Endothelial cell of umbilical vein (primary cell): ENCODE results near the gene HCLS1. TPM values are rescaled to one million over a fixed set of nuclear protein-coding genes. Genes with fewer than 3 reads are reported as not detected.

Experiments used
- BruUV-seq: library from RNA; stranded (reverse); fragments of 400-500 nt; replicated peaks from 2 replicates; lab custom pipeline; 2021; lab: Mats Ljungman, UMichigan
- CTCF ChIA-PET: fragments of 300-600, 350-600 bp; sonication (Branson Sonifier 250); formaldehyde crosslinking; loops from one replicate; lab custom pipeline; 2021; ENCODE audit warnings: antibody characterized with exemption, inconsistent platforms; lab: Charles Lee
- POLR2A ChIA-PET: fragments of 300-600, 350-600 bp; sonication (Branson Sonifier 250); formaldehyde crosslinking; loops from one replicate; lab custom pipeline; 2021; ENCODE audit warnings: antibody characterized with exemption, inconsistent platforms; lab: Charles Lee
- DNase-seq: peaks from one replicate; pipeline ENCODE4 v3.0.0-alpha.2; 2011; ENCODE audit warnings: low read depth, low spot score
- FAIRE-seq: peaks from 2 replicates; lab custom pipeline; 2011; peaks lifted over from hg19 to GRCh38; lab: Jason Lieb, UNC
- H2AFZ ChIP-seq: 2 replicates; pipeline ENCODE4 v1.6.0; 2012; ENCODE audit warnings: low read depth, low read length, control low read depth, inconsistent platforms
- H3K27ac ChIP-seq: 2 replicates; pipeline ENCODE4 v1.5.1; 2011; ENCODE audit warnings: low read depth, mild to moderate bottlenecking, control low read depth, low read length, moderate library complexity; ENCODE audit not compliant: insufficient read depth
- H3K27me3 ChIP-seq, 2 experiments: 2 replicates each; pipeline versions ENCODE4 v1.6.0 to v1.6.1; 2011; ENCODE audit warnings: low read length in 2 of 2, mixed read lengths in 1 of 2; ENCODE audit not compliant: control insufficient read depth in 2 of 2, insufficient read depth in 2 of 2
- H3K36me3 ChIP-seq, 2 experiments: 2 replicates in 1 of 2; 3 replicates in 1 of 2; pipeline ENCODE4 v1.5.1; 2011; ENCODE audit warnings: low read length in 2 of 2, mild to moderate bottlenecking in 1 of 2, moderate library complexity in 1 of 2; ENCODE audit not compliant: control insufficient read depth in 2 of 2, insufficient read depth in 2 of 2; ENCODE audit errors: extremely low read depth in 1 of 2
- H3K4me1 ChIP-seq: 3 replicates; pipeline ENCODE4 v1.5.1; 2011; ENCODE audit warnings: mild to moderate bottlenecking, low read length; ENCODE audit not compliant: control insufficient read depth, insufficient read depth; ENCODE audit errors: extremely low read depth
- H3K4me2 ChIP-seq: 2 replicates; pipeline ENCODE4 v1.6.1; 2011; ENCODE audit warnings: low read length, control low read depth, mixed read lengths; ENCODE audit not compliant: insufficient read depth
- H3K4me3 ChIP-seq, 3 experiments: fragments of 200-600 bp in 1 of 3; sonication (generic), shearing (Covaris generic) in 1 of 3; replicated peaks in 1 of 3; 2 replicates each; pipeline ENCODE4 v1.5.1; 2011 to 2016; ENCODE audit warnings: control low read depth in 3 of 3, low read length in 3 of 3, mild to moderate bottlenecking in 2 of 3, inconsistent platforms in 1 of 3, low read depth in 1 of 3, moderate library complexity in 1 of 3; ENCODE audit not compliant: insufficient read depth in 1 of 3
- H3K79me2 ChIP-seq: 2 replicates; pipeline ENCODE4 v1.6.0; 2012; ENCODE audit warnings: low read length, inconsistent platforms; ENCODE audit not compliant: control insufficient read depth, insufficient read depth
- H3K9ac ChIP-seq: replicated peaks from 2 replicates; pipeline ENCODE3; 2011; ENCODE audit warnings: low read length, control low read depth; ENCODE audit not compliant: insufficient read depth; ENCODE audit errors: extremely low read depth
- H3K9me1 ChIP-seq: replicated peaks from 3 replicates; pipeline ENCODE4 v1.6.0; 2011; ENCODE audit warnings: mild to moderate bottlenecking, low read length; ENCODE audit not compliant: control insufficient read depth, insufficient read depth; ENCODE audit errors: extremely low read depth
- H3K9me3 ChIP-seq: replicated peaks from 2 replicates; pipeline ENCODE4 v1.5.1; 2012; ENCODE audit warnings: low read length, inconsistent platforms; ENCODE audit not compliant: control insufficient read depth, insufficient read depth
- H4K20me1 ChIP-seq: replicated peaks from 2 replicates; pipeline ENCODE3; 2011; ENCODE audit warnings: mild to moderate bottlenecking, low read length; ENCODE audit not compliant: control insufficient read depth, insufficient read depth; ENCODE audit errors: extremely low read depth
- CTCF ChIP-seq, 2 donors: IDR thresholded peaks; 1 replicate in 1 of 2; 2 replicates in 1 of 2; pipeline ENCODE4 v1.5.1; 2011; ENCODE audit warnings: low read length in 2 of 2, mild to moderate bottlenecking in 2 of 2, moderate library complexity in 2 of 2, control low read depth in 1 of 2, inconsistent platforms in 1 of 2, low read depth in 1 of 2; ENCODE audit not compliant: insufficient read depth in 1 of 2; ENCODE audit errors: extremely low read depth in 1 of 2
- EZH2 ChIP-seq: IDR thresholded peaks from 2 replicates; pipeline ENCODE4 v1.6.1; 2012; ENCODE audit warnings: borderline replicate concordance, low read depth, mild to moderate bottlenecking, moderate library complexity, low read length, inconsistent platforms; ENCODE audit not compliant: severe bottlenecking
- FOS ChIP-seq: IDR thresholded peaks from 2 replicates; pipeline ENCODE4 v1.6.1; 2011; ENCODE audit warnings: mild to moderate bottlenecking, low read length, moderate library complexity, borderline replicate concordance; ENCODE audit not compliant: insufficient read depth
- GATA2 ChIP-seq: IDR thresholded peaks from 2 replicates; pipeline ENCODE4 v1.7.0; 2011; ENCODE audit warnings: low read depth, mild to moderate bottlenecking, moderate library complexity, mixed read lengths, low read length; ENCODE audit not compliant: insufficient read length, insufficient read depth
- JUN ChIP-seq: IDR thresholded peaks from 2 replicates; pipeline ENCODE4 v1.6.1; 2011; ENCODE audit warnings: borderline replicate concordance, low read depth; ENCODE audit not compliant: insufficient read length, insufficient read depth
- MAX ChIP-seq: IDR thresholded peaks from 2 replicates; pipeline ENCODE4 v1.6.1; 2011; ENCODE audit not compliant: insufficient read depth, insufficient read length
- MYC ChIP-seq: IDR thresholded peaks from one replicate; pipeline ENCODE4 v1.6.1; 2011; ENCODE audit warnings: mild to moderate bottlenecking, low read depth, low read length
- POLR2A ChIP-seq: IDR thresholded peaks from 2 replicates; pipeline ENCODE4 v1.6.1; 2012; ENCODE audit warnings: low read depth, mild to moderate bottlenecking, control low read depth, low read length
- POLR2AphosphoS5 ChIP-seq: IDR thresholded peaks from 2 replicates; pipeline ENCODE4 v1.6.1; 2012; ENCODE audit warnings: low read depth, mild to moderate bottlenecking, control low read depth, low read length, moderate library complexity; ENCODE audit not compliant: insufficient read depth
- dilution Hi-C: fragments of 300-500 bp; cut with MboI; formaldehyde crosslinking; loops from one replicate; pipeline ENCODE4 v1.15.0; 2019; ENCODE audit warnings: low sequenced_read_pairs; ENCODE audit not compliant: extremely low pct_ligation_motif_present
- intact Hi-C: fragments of 100-400 bp; cut with micrococcal nuclease; formaldehyde crosslinking; loops from one replicate; pipeline ENCODE4 v1.10.0; 2022
- polyA plus RNA-seq, 4 experiments: library from polyadenylated mRNA; depleted of rRNA in 3 of 4; stranded (reverse) in 3 of 4; unstranded in 1 of 4; fragments of >200 nt; gene quantifications; 2 replicates each; pipeline versions ENCODE4 v1.2.1 to v1.2.3, GENCODE V29; 2011 to 2012; ENCODE audit warnings: missing spikeins in 1 of 4
- total RNA-seq: library from RNA; stranded (reverse); gene quantifications from 2 replicates; pipeline ENCODE4 v1.2.3, GENCODE V29; 2021

The HCLS1 gene
- total and polyA plus RNA-seq, 2 donors (not counting 3 experiments of a cell fraction or from before 2014, with no cell fraction given): 51.9 to 63.5 TPM

GRCh38 chr3:121703973-121704372, 43.3 kb upstream of the HCLS1 start:
- FAIRE-seq: no peak
- TF ChIP-seq POLR2A (no peak), MAX (no peak), GATA2 (no peak), CTCF (IDR thresholded peaks at IDR 0.05; ENCODE audit: extremely low read depth in 1 of 2, insufficient read depth in 1 of 2, low read depth in 1 of 2, low read length in 2 of 2) (no peak), EZH2 (no peak), FOS (no peak), POLR2AphosphoS5 (no peak), JUN (no peak), MYC (no peak)
- POLR2A ChIA-PET: no interaction called here
- no peaks in the 10 kb centered on the region for H3K4me1 ChIP-seq
- intact Hi-C loops (no loop called here), dilution Hi-C loops (no loop called here)
- H3K9ac ChIP-seq: no peak overlapping the region
- H3K27me3 ChIP-seq: no peaks in the 10 kb centered on the region
- H3K4me2 ChIP-seq: no peak overlapping the region
- no peak overlapping the region for H3K4me3 ChIP-seq
- CTCF ChIA-PET: no interaction called here
- H3K9me1 ChIP-seq: no peaks in the 10 kb centered on the region
- no peaks in the 10 kb centered on the region for H4K20me1 ChIP-seq
- BruUV-seq: no TSS peak
- no peak overlapping the region for H3K27ac ChIP-seq
- no peaks in the 10 kb centered on the region for H3K79me2 ChIP-seq
- peaks cover 0 to 2% of the 10 kb centered on the region in 2 experiments for H3K36me3 ChIP-seq
- no peak overlapping the region for H2AFZ ChIP-seq
- no peaks in the 10 kb centered on the region for H3K9me3 ChIP-seq
- DNase-seq: no peak
